ENCODE measurements around the gene DZIP1. TPM values are rescaled to one million over a fixed set of nuclear protein-coding genes. Genes with fewer than 3 reads are reported as not detected.

Gene DZIP1
- total and polyA plus RNA-seq, 2 of the 13 experiments (the other 11 are each of a cell fraction or from before 2014, with no cell fraction given): 11.0 to 36.7 TPM

DNA sequence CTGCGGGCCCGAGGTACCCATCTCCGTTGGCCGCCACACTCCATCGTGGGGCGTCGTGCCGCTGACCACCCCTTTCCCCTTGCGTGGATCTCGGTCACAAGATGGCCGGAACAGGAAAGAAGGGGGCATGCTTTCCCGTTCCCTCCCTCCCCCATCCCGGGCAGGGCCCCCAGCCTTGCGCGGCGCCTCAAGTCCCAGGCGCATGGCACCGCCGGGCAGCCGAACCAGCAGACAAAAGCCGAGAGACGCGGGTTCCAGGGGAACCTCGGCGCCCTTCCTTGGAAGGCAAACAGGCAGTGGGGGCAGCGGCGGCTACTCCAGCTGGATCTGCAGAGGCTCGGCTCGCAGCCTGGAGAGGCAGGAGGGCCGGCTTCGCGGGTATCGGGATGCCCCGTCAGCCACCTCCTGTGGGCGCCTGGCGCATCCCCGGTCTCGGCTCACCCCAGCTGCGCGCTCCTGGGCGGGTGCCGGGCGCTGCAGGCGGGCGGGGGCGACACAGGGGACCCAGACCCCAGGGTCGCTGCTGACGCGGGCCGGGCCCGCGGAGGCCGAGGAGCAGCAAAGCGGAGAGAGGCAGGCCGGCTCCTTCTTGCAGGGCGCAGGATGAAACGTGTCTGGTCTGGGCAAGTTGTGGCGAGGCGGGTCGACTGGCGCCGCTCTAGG is 439 bp downstream of the DZIP1 start (continued):
- TF ChIP-seq TEAD2 (CRISPR knock-in tag; IDR thresholded peaks at IDR 0.05): no peak
- TF ChIP-seq ZNF562 (CRISPR knock-in tag; IDR thresholded peaks at IDR 0.05; ENCODE audit: borderline replicate concordance): no peak
- TF ChIP-seq ZBTB14 (CRISPR knock-in tag; IDR thresholded peaks at IDR 0.05): no peak
- TF ChIP-seq ZSCAN25 (CRISPR knock-in tag; IDR thresholded peaks at IDR 0.05): peak; percentile 47; the same call in 1 of the 2 replicates
- TF ChIP-seq THAP11 (CRISPR knock-in tag; IDR thresholded peaks at IDR 0.05): 0 out of 2 replicates have a peak, but pooled peaks have one; percentile 10
- 0 out of 2 replicates have a peak, but pooled peaks have one; percentile 34 for TF ChIP-seq ZNF20 (CRISPR knock-in tag; IDR thresholded peaks at IDR 0.05)
- no peak for TF ChIP-seq HMG20A (CRISPR knock-in tag; IDR thresholded peaks at IDR 0.05; ENCODE audit: borderline replicate concordance)
- TF ChIP-seq DMAP1 (CRISPR knock-in tag; IDR thresholded peaks at IDR 0.05): peak; percentile 22; the same call in 1 of the 2 replicates
- TF ChIP-seq, protein P1, sequence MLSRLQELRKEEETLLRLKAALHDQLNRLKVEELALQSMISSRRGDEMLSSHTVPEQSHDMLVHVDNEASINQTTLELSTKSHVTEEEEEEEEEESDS (CRISPR knock-in tag; IDR thresholded peaks at IDR 0.05; ENCODE audit: borderline replicate concordance): no peak
- TF ChIP-seq ZNF468 (CRISPR knock-in tag; IDR thresholded peaks at IDR 0.05): no peak
- no peak for TF ChIP-seq PTBP1 (IDR thresholded peaks at IDR 0.05; ENCODE audit: low read depth, low read length, poor library complexity, severe bottlenecking)
- TF ChIP-seq BHLHE40 (IDR thresholded peaks at IDR 0.05; ENCODE audit: low read length): no peak
- TF ChIP-seq U2AF1 (optimal IDR thresholded peaks at IDR 0.05; ENCODE audit: low read depth, low read length): no peak
- TF ChIP-seq GLI4 (CRISPR knock-in tag; IDR thresholded peaks at IDR 0.05; ENCODE audit: borderline replicate concordance): no peak
- peak; percentile 26; the same call in 1 of the 2 replicates for TF ChIP-seq ZNF841 (CRISPR knock-in tag; IDR thresholded peaks at IDR 0.05; ENCODE audit: borderline replicate concordance)
- TF ChIP-seq, protein P2, sequence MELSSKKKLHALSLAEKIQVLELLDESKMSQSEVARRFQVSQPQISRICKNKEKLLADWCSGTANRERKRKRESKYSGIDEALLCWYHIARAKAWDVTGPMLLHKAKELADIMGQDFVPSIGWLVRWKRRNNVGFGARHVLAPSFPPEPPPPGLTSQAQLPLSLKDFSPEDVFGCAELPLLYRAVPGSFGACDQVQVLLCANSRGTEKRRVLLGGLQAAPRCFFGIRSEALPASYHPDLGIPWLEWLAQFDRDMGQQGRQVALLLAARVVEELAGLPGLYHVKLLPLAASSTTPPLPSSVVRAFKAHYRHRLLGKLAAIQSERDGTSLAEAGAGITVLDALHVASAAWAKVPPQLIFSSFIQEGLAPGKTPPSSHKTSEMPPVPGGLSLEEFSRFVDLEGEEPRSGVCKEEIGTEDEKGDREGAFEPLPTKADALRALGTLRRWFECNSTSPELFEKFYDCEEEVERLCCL (CRISPR knock-in tag; IDR thresholded peaks at IDR 0.05; ENCODE audit: borderline replicate concordance): no peak
- no peak for TF ChIP-seq POLR2AphosphoS5 (IDR thresholded peaks at IDR 0.05; ENCODE audit: low read depth, low read length)
- no peak for TF ChIP-seq AKAP8 (CRISPR knock-in tag; IDR thresholded peaks at IDR 0.05)
- no peak for TF ChIP-seq ZSCAN12 (CRISPR knock-in tag; IDR thresholded peaks at IDR 0.05)
- TF ChIP-seq BRF2 (CRISPR knock-in tag; IDR thresholded peaks at IDR 0.05): no peak
- no peak for TF ChIP-seq PBX2 (CRISPR knock-in tag; IDR thresholded peaks at IDR 0.05)
- TF ChIP-seq YEATS2 (CRISPR knock-in tag; IDR thresholded peaks at IDR 0.05; ENCODE audit: borderline replicate concordance): no peak
- TF ChIP-seq SP1 (IDR thresholded peaks at IDR 0.05): no peak
- TF ChIP-seq SP1 (CRISPR knock-in tag; IDR thresholded peaks at IDR 0.05): no peak
- TF ChIP-seq FOXA1 (IDR thresholded peaks at IDR 0.05): no peak
- TF ChIP-seq FOXA1 (CRISPR knock-in tag; IDR thresholded peaks at IDR 0.05): no peak
- TF ChIP-seq ZFX (CRISPR knock-in tag; IDR thresholded peaks at IDR 0.05; ENCODE audit: low read depth): peak; percentile 78
- TF ChIP-seq ZNF674 (CRISPR knock-in tag; IDR thresholded peaks at IDR 0.05; ENCODE audit: low read depth): no peak
- no peak for TF ChIP-seq ZNF678 (CRISPR knock-in tag; IDR thresholded peaks at IDR 0.05)
- TF ChIP-seq RFXANK (CRISPR knock-in tag; IDR thresholded peaks at IDR 0.05): no peak

Measured in HepG2 (cell line).